Gastrocnemius medialis (tissue), 4 donors: ENCODE data around the gene LTB4R2. TPM values are rescaled to one million over a fixed set of nuclear protein-coding genes. Genes with fewer than 3 reads are reported as not detected.

ENCODE experiments used
- ATAC-seq, 2 donors: fragments of 150-250 bp; one replicate each; pipeline ENCODE4 v1.9.1; 2016
- DNase-seq, 2 donors: peaks; one replicate each; pipeline ENCODE4 v3.0.0-alpha.2; 2019
- H3K27ac ChIP-seq, 4 donors: fragments of 200-600 bp; sonication (generic); 1 replicate in 1 of 4; 2 replicates in 3 of 4; pipeline ENCODE4 v1.5.1; 2016 to 2018; ENCODE audit warnings: mild to moderate bottlenecking in 2 of 4, moderate library complexity in 1 of 4
- H3K27me3 ChIP-seq, 3 donors: fragments of 200-600 bp; sonication (generic) in 2 of 3; 1 replicate in 1 of 3; 2 replicates in 2 of 3; pipeline versions ENCODE4 v1.5.1 to v1.6.0; 2016 to 2019; ENCODE audit warnings: mild to moderate bottlenecking in 1 of 3, moderate library complexity in 1 of 3
- H3K36me3 ChIP-seq, 2 donors: fragments of 200-600 bp; sonication (generic) in 1 of 2; one replicate each; pipeline ENCODE4 v1.5.1; 2017 to 2018
- H3K4me1 ChIP-seq, 2 donors: fragments of 200-600 bp; sonication (generic) in 1 of 2; one replicate each; pipeline ENCODE4 v1.5.1; 2016 to 2017; ENCODE audit warnings: mild to moderate bottlenecking in 2 of 2
- H3K4me3 ChIP-seq, 4 donors: fragments of 200-600 bp; sonication (generic) in 3 of 4; 1 replicate in 1 of 4; 2 replicates in 3 of 4; pipeline ENCODE4 v1.5.1; 2016 to 2019; ENCODE audit warnings: mild to moderate bottlenecking in 2 of 4
- H3K9me3 ChIP-seq, 3 donors: fragments of 200-600 bp; sonication (generic) in 2 of 3; 1 replicate in 1 of 3; 2 replicates in 2 of 3; pipeline ENCODE4 v1.5.1; 2016 to 2019
- POLR2A ChIP-seq, 2 donors: fragments of 450-650 bp; IDR thresholded peaks; one replicate each; pipeline ENCODE4 v1.6.1; 2017; ENCODE audit warnings: antibody characterized with exemption in 2 of 2, mild to moderate bottlenecking in 2 of 2, moderate library complexity in 2 of 2
- in situ Hi-C, 4 donors: fragments of 200-750 bp; cut with MboI; loops; one replicate each; pipeline versions ENCODE4 v1.15.0 to v1.8.0; 2017; ENCODE audit warnings: low sequenced_read_pairs in 4 of 4
- intact Hi-C: fragments of 100-400 bp; cut with DNase I; formaldehyde crosslinking; loops from one replicate; pipeline ENCODE4 v1.15.1; 2023; ENCODE audit warnings: low total_unique reads
- total RNA-seq, 4 donors: library from RNA; depleted of rRNA; stranded (reverse); fragments of >200 nt; gene quantifications; one replicate each; pipeline versions ENCODE4 v1.1.0 to v1.2.3, GENCODE V29; 2016
- TF ChIP-seq, protein P1 (sequence below), 5 experiments: fragments of 450-650 bp in 3 of 5; fragments of 200-600 bp in 2 of 5; sonication (generic) in 2 of 5; IDR thresholded peaks in 4 of 5; conservative IDR thresholded peaks in 1 of 5; 1 replicate in 4 of 5; 2 replicates in 1 of 5; pipeline ENCODE4 v1.5.1; 2016 to 2019; ENCODE audit warnings: antibody characterized with exemption in 5 of 5, mild to moderate bottlenecking in 3 of 5, moderate library complexity in 3 of 5

Gene LTB4R2
- total RNA-seq, 4 donors from 2014 or later, result 0.39 to 3.3 (median 2.0) TPM

DNA sequence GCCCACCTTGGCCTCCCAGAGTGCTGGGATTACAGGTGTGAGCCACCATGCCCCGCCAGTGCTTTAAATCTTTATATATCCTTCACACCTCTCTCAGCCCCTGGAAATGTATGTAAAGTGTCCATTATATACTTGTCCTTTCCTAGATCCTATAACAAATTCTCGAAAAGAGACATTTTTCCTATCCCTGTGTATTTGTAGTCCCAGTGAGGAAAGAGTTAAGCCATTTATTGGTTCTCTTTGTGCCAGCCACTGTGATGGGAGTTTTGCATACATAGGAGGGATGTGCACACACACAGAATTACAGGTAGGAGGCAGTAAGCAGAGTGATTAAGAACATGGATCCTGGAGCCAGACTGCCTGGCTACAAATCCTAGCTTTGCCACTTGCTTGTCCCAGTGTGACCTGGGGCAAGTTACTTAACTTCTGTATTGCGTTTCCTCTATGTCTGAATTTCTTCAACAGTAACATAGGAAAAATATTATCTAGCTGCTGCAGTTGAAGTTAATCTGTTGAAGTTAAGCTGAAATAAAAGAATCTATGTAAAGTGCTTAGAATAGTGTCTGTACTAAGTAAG is 36.4 kb upstream of the LTB4R2 start:
- no peaks in the 10 kb centered on the region for H3K9me3 ChIP-seq
- ATAC-seq (no peak), DNase-seq (no peak)
- in situ Hi-C loops, result no loop called here
- TF ChIP-seq, protein P1, sequence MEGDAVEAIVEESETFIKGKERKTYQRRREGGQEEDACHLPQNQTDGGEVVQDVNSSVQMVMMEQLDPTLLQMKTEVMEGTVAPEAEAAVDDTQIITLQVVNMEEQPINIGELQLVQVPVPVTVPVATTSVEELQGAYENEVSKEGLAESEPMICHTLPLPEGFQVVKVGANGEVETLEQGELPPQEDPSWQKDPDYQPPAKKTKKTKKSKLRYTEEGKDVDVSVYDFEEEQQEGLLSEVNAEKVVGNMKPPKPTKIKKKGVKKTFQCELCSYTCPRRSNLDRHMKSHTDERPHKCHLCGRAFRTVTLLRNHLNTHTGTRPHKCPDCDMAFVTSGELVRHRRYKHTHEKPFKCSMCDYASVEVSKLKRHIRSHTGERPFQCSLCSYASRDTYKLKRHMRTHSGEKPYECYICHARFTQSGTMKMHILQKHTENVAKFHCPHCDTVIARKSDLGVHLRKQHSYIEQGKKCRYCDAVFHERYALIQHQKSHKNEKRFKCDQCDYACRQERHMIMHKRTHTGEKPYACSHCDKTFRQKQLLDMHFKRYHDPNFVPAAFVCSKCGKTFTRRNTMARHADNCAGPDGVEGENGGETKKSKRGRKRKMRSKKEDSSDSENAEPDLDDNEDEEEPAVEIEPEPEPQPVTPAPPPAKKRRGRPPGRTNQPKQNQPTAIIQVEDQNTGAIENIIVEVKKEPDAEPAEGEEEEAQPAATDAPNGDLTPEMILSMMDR (IDR thresholded peaks at IDR 0.05 in 4 of 5, conservative IDR thresholded peaks at IDR 0.05 in 1 of 5), result no peak
- TF ChIP-seq POLR2A (IDR thresholded peaks at IDR 0.05), result no peak
- no peak overlapping the region for H3K27ac ChIP-seq
- no peak overlapping the region for H3K4me3 ChIP-seq
- intact Hi-C loops, result no loop called here
- H3K4me1 ChIP-seq, result peaks cover 4 to 6% of the 10 kb centered on the region in 2 donors
- peaks cover 0 to 13% of the 10 kb centered on the region in 2 donors for H3K36me3 ChIP-seq
- H3K27me3 ChIP-seq, result no peaks in the 10 kb centered on the region

DNA sequence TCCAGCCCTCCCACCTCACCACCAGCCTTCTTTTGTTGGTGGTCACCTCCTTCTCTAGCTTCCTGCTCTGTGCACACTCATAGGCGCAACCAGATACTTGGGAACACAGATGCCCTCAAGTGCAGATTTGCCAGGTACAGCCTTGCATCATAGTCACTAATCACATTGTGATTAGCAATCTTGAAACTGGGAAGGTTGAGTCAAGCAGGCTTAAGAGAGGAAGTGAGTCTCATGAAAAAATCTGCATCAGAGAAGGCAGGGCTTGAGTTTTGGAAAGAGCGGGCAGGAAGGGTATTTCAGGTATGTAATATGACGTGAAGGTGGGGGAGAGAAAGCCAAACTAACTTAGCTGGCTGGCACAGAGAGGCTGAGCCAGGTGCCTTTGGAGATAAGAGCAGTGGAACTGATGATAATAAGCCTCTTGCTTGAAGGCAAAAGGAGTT is 35.8 kb upstream of the LTB4R2 start:
- intact Hi-C loops, result no loop called here
- H3K36me3 ChIP-seq, result peaks cover 0 to 10% of the 10 kb centered on the region in 2 donors
- H3K9me3 ChIP-seq, result no peaks in the 10 kb centered on the region
- H3K27me3 ChIP-seq, result no peaks in the 10 kb centered on the region
- H3K4me3 ChIP-seq, result no peak overlapping the region
- in situ Hi-C loops, result no loop called here
- no peak overlapping the region for H3K27ac ChIP-seq
- TF ChIP-seq, protein P1 (IDR thresholded peaks at IDR 0.05 in 4 of 5, conservative IDR thresholded peaks at IDR 0.05 in 1 of 5), result no peak
- no peak for TF ChIP-seq POLR2A (IDR thresholded peaks at IDR 0.05)
- H3K4me1 ChIP-seq, result peaks cover 4 to 6% of the 10 kb centered on the region in 2 donors
- DNase-seq (no peak), ATAC-seq (no peak)

DNA sequence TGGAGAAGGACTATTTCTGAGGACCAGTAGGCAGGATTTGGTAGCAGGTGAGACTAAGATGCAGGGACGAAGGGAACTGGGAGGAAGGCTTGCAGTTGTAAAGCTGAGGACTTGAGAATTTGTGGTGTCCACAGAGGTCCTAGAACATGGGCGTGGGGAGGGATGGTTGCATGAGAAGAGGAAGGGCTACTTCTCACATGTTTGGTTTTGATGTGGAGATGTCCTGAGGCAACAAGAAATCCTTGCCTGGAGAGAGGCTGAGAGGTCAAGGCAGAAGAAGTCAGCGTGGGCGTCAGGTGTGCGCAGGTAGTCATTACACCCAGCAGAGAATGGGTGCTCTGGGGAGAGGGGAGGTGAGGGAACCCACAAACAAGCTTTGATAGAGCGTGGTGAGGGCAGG is 32.9 kb upstream of the LTB4R2 start:
- Histone ChIP-seq H3K27me3 (no peaks in the 10 kb centered on the region), H3K4me3 (no peak overlapping the region), H3K9me3 (no peaks in the 10 kb centered on the region), H3K4me1 (peaks cover under 1 to 3% of the 10 kb centered on the region in 2 donors), H3K36me3 (no peaks in the 10 kb centered on the region), H3K27ac (no peak overlapping the region)
- in situ Hi-C loops, result no loop called here
- TF ChIP-seq, protein P1 (IDR thresholded peaks at IDR 0.05 in 4 of 5, conservative IDR thresholded peaks at IDR 0.05 in 1 of 5), result no peak
- no peak for TF ChIP-seq POLR2A (IDR thresholded peaks at IDR 0.05)
- no peak for DNase-seq
- ATAC-seq, result no peak
- intact Hi-C loops, result no loop called here

DNA sequence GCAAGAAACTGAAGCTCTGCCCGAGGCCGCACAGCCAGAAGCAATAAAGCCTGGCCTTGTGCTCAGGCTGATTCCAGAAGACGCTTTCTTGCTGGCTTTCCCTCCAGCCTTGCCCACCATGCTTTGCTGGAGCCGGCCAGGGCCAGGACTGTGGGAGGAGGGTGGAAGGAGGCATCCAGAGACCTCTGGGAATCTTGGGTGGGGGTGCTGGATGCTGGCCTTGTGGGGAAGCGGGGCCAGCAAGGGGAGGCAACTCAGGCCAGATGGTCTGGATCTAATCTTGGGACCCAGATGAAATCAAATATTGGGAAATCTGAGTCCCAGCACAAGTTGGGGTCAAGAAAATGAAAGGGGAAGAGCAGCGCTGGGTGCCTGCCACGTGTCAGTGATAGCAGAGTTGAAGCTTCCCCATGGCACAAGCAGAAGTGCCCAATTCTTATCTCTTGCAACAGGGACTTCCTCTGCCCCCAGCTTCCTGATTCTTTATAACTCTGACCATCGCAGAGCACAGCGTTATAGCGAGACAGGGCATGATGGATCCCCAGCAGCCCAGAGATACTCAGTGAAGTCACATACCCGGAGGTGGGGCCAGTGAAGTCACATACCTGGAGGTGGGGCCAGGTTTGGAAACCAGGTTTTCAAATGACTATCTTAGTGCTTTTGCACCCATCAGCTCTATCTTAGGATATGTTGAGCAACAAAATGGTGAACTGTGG is 32.2 kb upstream of the LTB4R2 start:
- H3K9me3 ChIP-seq, result no peaks in the 10 kb centered on the region
- H3K4me1 ChIP-seq, result peaks cover 0 to 3% of the 10 kb centered on the region in 2 donors
- H3K36me3 ChIP-seq, result no peaks in the 10 kb centered on the region
- no peaks in the 10 kb centered on the region for H3K27me3 ChIP-seq
- no peak overlapping the region for H3K27ac ChIP-seq
- no peak for DNase-seq
- no peak for ATAC-seq
- no peak overlapping the region for H3K4me3 ChIP-seq
- TF ChIP-seq, protein P1 (IDR thresholded peaks at IDR 0.05 in 4 of 5, conservative IDR thresholded peaks at IDR 0.05 in 1 of 5), result no peak
- no peak for TF ChIP-seq POLR2A (IDR thresholded peaks at IDR 0.05)
- in situ Hi-C loops, result no loop called here
- intact Hi-C loops, result no loop called here
